Neuronal stem cell (in vitro differentiated cells): Measurements from ENCODE around the gene TPRG1.

ENCODE experiments used
- DNase-seq: peaks from one replicate; pipeline ENCODE4 v3.0.0-alpha.2; 2013; ENCODE audit warnings: low spot score
- H2AFZ ChIP-seq: one replicate; pipeline ENCODE4 v1.6.1; 2013; ENCODE audit warnings: mild to moderate bottlenecking, low read length, inconsistent platforms
- H2AK5ac ChIP-seq: 2 replicates; pipeline ENCODE4 v1.6.1; 2013; ENCODE audit warnings: low read depth, mild to moderate bottlenecking, inconsistent platforms, low read length, moderate library complexity, mixed read lengths
- H2BK120ac ChIP-seq: 2 replicates; pipeline ENCODE4 v1.6.1; 2013; ENCODE audit warnings: low read depth, mild to moderate bottlenecking, inconsistent platforms, low read length, moderate library complexity, mixed read lengths
- H2BK12ac ChIP-seq: one replicate; pipeline ENCODE4 v1.6.1; 2013; ENCODE audit warnings: low read length, inconsistent platforms
- H2BK15ac ChIP-seq: 2 replicates; pipeline ENCODE4 v1.6.1; 2013; ENCODE audit warnings: mild to moderate bottlenecking, low read length, inconsistent platforms, mixed read lengths
- H2BK5ac ChIP-seq: one replicate; pipeline ENCODE4 v1.6.1; 2013; ENCODE audit warnings: inconsistent platforms, mild to moderate bottlenecking, low read length, moderate library complexity
- H3K14ac ChIP-seq: one replicate; pipeline ENCODE4 v1.6.1; 2013; ENCODE audit warnings: low read length, inconsistent platforms
- H3K18ac ChIP-seq: 2 replicates; pipeline ENCODE4 v1.6.1; 2013; ENCODE audit warnings: low read length, inconsistent platforms
- H3K23ac ChIP-seq: 2 replicates; pipeline ENCODE4 v1.6.1; 2013; ENCODE audit warnings: low read depth, mild to moderate bottlenecking, mixed read lengths, low read length, inconsistent platforms; ENCODE audit not compliant: poor library complexity
- H3K27ac ChIP-seq: replicated peaks from 3 replicates; pipeline ENCODE4 v1.5.1; 2013; ENCODE audit warnings: low read length, inconsistent platforms
- H3K27me3 ChIP-seq, 3 experiments: 2 replicates each; pipeline ENCODE4 v1.6.1; 2013; ENCODE audit warnings: low read length in 3 of 3, mild to moderate bottlenecking in 2 of 3, inconsistent platforms in 1 of 3, low read depth in 1 of 3, mixed read lengths in 1 of 3, moderate library complexity in 1 of 3; ENCODE audit not compliant: control insufficient read depth in 3 of 3, insufficient read depth in 3 of 3
- H3K36me3 ChIP-seq, 2 donors: replicated peaks in 1 of 2; 2 replicates each; pipeline ENCODE4 v1.6.1; 2013; ENCODE audit warnings: low read length in 2 of 2; ENCODE audit not compliant: control insufficient read depth in 2 of 2, insufficient read depth in 2 of 2
- H3K4ac ChIP-seq: 2 replicates; pipeline ENCODE4 v1.6.1; 2013; ENCODE audit warnings: inconsistent platforms, mild to moderate bottlenecking, low read length, moderate library complexity
- H3K4me1 ChIP-seq, 2 donors: 1 replicate in 1 of 2; 2 replicates in 1 of 2; pipeline ENCODE4 v1.6.1; 2013; ENCODE audit warnings: low read length in 2 of 2, low read depth in 1 of 2; ENCODE audit not compliant: control insufficient read depth in 2 of 2, insufficient read depth in 1 of 2
- H3K4me2 ChIP-seq: one replicate; pipeline ENCODE4 v1.6.1; 2013; ENCODE audit warnings: mild to moderate bottlenecking, low read length, inconsistent platforms; ENCODE audit not compliant: insufficient read depth, poor library complexity, severe bottlenecking
- H3K4me3 ChIP-seq, 2 donors: 2 replicates each; pipeline ENCODE4 v1.5.1; 2013; ENCODE audit warnings: low read length in 2 of 2, mild to moderate bottlenecking in 2 of 2, inconsistent platforms in 1 of 2, moderate library complexity in 1 of 2
- H3K79me1 ChIP-seq: one replicate; pipeline ENCODE4 v1.6.1; 2013; ENCODE audit warnings: low read depth, mild to moderate bottlenecking, inconsistent platforms, low read length, moderate library complexity
- H3K9ac ChIP-seq: one replicate; pipeline ENCODE4 v1.6.1; 2013; ENCODE audit warnings: mild to moderate bottlenecking, low read depth, low read length, inconsistent platforms; ENCODE audit not compliant: poor library complexity
- H3K9me3 ChIP-seq, 2 donors: replicated peaks in 1 of 2; 2 replicates each; pipeline versions ENCODE3 to v1.6.1; 2013; ENCODE audit warnings: low read length in 2 of 2, mild to moderate bottlenecking in 2 of 2, inconsistent platforms in 1 of 2, low read depth in 1 of 2, mixed read lengths in 1 of 2, moderate library complexity in 1 of 2; ENCODE audit not compliant: control insufficient read depth in 2 of 2, insufficient read depth in 1 of 2
- H4K8ac ChIP-seq: one replicate; pipeline ENCODE4 v1.6.1; 2013; ENCODE audit warnings: low read depth, mild to moderate bottlenecking, inconsistent platforms, low read length, moderate library complexity
- H4K91ac ChIP-seq: one replicate; pipeline ENCODE4 v1.6.1; 2013; ENCODE audit warnings: low read length, low read depth, mild to moderate bottlenecking, inconsistent platforms; ENCODE audit not compliant: poor library complexity
- WGBS, 2 donors: extraction: QIAGEN DNeasy Blood & Tissue Kit; methylation state at CpG; one replicate each; pipeline ENCODE4 v1.1.7; 2013; ENCODE audit warnings: missing lambda C conversion rate in 2 of 2, mixed read lengths in 1 of 2; ENCODE audit not compliant: insufficient read length in 2 of 2, insufficient replicate concordance in 1 of 2; ENCODE audit errors: extremely low coverage in 2 of 2; 5-methylcytosine and 5-hydroxymethylcytosine counted together

TPRG1 gene

DNA sequence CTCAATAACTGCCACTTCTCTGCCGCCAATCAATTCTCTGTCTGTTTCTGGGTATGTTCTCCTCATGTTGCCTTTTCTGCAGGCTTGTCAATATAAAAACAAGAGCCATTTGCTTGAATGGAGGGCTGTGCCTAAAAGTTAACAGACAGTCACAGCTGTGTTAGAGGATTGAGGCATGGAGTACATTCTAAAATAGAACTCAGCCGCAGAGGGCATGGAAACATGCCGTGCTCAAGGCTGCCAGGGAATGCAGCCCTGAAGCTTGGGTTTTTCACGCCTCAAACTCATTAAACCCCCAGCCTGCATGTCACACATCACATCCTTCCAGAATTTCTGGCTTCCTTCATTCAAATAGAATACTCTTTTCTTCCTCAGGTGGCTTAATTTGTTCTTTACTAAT, 166.6 kb downstream of the TPRG1 start:
- no peak overlapping the region for H3K18ac ChIP-seq
- H4K91ac ChIP-seq: no peak overlapping the region
- H3K9me3 ChIP-seq: no peaks in the 10 kb centered on the region
- no peak overlapping the region for H2BK12ac ChIP-seq
- no peak for DNase-seq
- no peak overlapping the region for H3K14ac ChIP-seq
- no peak overlapping the region for H2AFZ ChIP-seq
- H3K4me1 ChIP-seq: peaks cover 0 to 1% of the 10 kb centered on the region in 2 donors
- H2BK5ac ChIP-seq: no peak overlapping the region
- no peak overlapping the region for H3K4ac ChIP-seq
- H3K23ac ChIP-seq: no peak overlapping the region
- no peaks in the 10 kb centered on the region for H3K79me1 ChIP-seq
- no peak overlapping the region for H2AK5ac ChIP-seq
- no peak overlapping the region for H3K4me3 ChIP-seq
- no peak overlapping the region for H3K9ac ChIP-seq
- no peak overlapping the region for H3K27ac ChIP-seq
- H3K27me3 ChIP-seq: no peaks in the 10 kb centered on the region
- H3K4me2 ChIP-seq: no peak overlapping the region
- H2BK15ac ChIP-seq: no peak overlapping the region
- no peak overlapping the region for H2BK120ac ChIP-seq
- no peaks in the 10 kb centered on the region for H3K36me3 ChIP-seq
- no CpG with 5 or more reads among the region's 4 CpGs for WGBS, 2 donors
- H4K8ac ChIP-seq: no peak overlapping the region

DNA sequence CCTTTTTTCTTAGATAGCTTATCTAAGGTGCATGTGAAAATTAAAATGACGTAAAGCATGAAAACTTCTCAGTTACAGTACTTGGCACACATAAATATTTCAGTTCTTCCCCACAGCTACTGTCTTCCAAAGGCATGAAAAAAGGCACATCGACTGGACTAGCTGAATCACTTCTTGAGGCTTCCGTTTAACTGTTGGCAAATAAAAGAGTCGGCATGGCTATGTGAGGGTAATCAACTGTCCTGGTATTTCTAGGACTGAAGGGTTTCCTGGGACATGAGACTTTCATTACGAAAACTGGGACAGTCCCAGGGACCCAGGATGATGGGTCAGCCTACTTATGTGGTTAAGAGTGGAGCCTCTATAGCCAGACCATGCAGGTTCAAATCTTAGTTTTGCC, 168.2 kb downstream of the TPRG1 start:
- H3K79me1 ChIP-seq: no peaks in the 10 kb centered on the region

DNA sequence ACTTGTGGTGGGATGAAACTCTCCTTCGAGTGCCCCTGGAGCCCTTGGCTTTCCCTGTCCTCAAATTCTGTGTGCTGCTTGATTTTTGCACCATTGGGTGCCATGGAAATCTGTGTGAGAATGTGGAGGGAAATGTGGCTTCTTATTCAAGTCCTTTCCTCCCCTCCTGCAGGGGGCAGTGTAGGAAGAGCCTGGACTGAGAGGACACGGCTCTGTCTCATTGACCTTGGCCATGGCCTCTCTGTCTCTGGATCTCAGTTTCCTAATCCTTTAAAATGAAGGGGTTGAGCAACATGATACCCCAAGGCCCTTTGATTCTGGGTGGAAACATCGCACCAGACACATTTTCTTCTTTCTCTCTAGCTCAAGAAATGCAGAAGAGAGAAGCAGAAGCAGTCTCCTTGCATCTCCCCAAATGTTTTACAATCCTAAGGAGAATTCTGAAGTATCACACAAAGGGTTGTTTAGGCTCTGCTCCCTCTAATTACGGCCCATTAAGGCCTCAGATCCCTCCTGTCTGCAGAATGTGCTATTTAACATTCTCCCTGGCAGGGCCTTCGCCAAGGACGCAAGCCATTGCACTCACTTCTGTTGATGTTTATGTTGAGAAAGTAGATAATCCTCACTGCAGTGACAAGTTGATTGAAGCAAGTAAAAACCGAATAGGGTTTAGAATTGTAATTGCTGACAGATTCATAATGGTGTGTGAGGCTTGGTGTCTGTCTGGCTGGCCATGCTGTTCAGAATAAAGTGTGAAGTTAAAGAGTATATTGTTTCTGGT, 169.1 kb downstream of the TPRG1 start:
- no CpG with 5 or more reads among the region's 7 CpGs for WGBS, 2 donors

More for the DNA sequence above, 168.2 kb downstream of the TPRG1 start:
- DNase-seq: no peak
- H3K27ac ChIP-seq: no peak overlapping the region
- no peak overlapping the region for H2AFZ ChIP-seq
- no peaks in the 10 kb centered on the region for H3K9me3 ChIP-seq
- no peak overlapping the region for H2BK5ac ChIP-seq
- H3K23ac ChIP-seq: no peak overlapping the region
- WGBS, 2 donors: no CpG with 5 or more reads among the region's 5 CpGs
- no peak overlapping the region for H3K4me3 ChIP-seq
- H3K27me3 ChIP-seq: no peaks in the 10 kb centered on the region
- no peak overlapping the region for H2BK15ac ChIP-seq
- H3K18ac ChIP-seq: no peak overlapping the region
- no peak overlapping the region for H3K14ac ChIP-seq
- peaks cover 0 to 4% of the 10 kb centered on the region in 2 donors for H3K4me1 ChIP-seq
- no peak overlapping the region for H2BK120ac ChIP-seq
- H3K4me2 ChIP-seq: no peak overlapping the region
- H3K4ac ChIP-seq: no peak overlapping the region
- H4K91ac ChIP-seq: no peak overlapping the region
- H2AK5ac ChIP-seq: no peak overlapping the region
- H3K9ac ChIP-seq: no peak overlapping the region
- no peak overlapping the region for H2BK12ac ChIP-seq
- H3K36me3 ChIP-seq: no peaks in the 10 kb centered on the region
- no peak overlapping the region for H4K8ac ChIP-seq

DNA sequence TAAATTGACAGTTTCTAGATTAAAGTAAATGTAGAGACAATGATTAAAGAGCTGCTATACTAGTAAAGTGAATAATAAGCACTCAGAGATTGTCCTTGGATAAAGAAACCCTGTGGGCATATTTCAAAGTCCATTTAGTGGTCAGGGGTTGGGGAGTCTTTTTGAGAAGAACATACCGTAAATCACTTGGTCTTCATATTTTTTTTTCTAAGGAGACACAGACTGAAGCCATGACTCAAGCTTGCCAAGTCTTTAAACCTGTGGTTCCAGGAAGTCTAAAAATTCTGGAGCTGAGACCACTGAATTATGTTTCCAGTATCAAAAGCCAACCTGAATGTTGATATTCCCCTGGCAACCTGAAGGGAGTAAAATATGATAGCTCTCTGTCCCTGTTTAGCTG, 171.0 kb downstream of the TPRG1 start:
- Histone ChIP-seq H3K14ac (no peak overlapping the region), H3K27me3 (no peaks in the 10 kb centered on the region), H3K18ac (no peak overlapping the region), H3K4me2 (no peak overlapping the region), H3K23ac (no peak overlapping the region), H4K91ac (no peak overlapping the region), H3K4me1 (peaks cover 0 to 3% of the 10 kb centered on the region in 2 donors), H3K36me3 (no peaks in the 10 kb centered on the region), H3K27ac (no peak overlapping the region), H3K4me3 (no peak overlapping the region), H4K8ac (no peak overlapping the region), H2AK5ac (no peak overlapping the region), H2BK15ac (no peak overlapping the region), H2BK12ac (no peak overlapping the region), H3K4ac (no peak overlapping the region), H2AFZ (no peak overlapping the region), H2BK5ac (no peak overlapping the region), H2BK120ac (no peak overlapping the region), H3K79me1 (no peaks in the 10 kb centered on the region), H3K9ac (no peak overlapping the region), H3K9me3 (no peaks in the 10 kb centered on the region)
- no CpG with 5 or more reads among the region's 1 CpG for WGBS, 2 donors
- no peak for DNase-seq

More for the DNA sequence above, 169.1 kb downstream of the TPRG1 start:
- Histone ChIP-seq H3K18ac (no peak overlapping the region), H3K4me1 (peaks cover 0 to 4% of the 10 kb centered on the region in 2 donors), H3K9ac (no peak overlapping the region), H4K91ac (no peak overlapping the region), H3K4me2 (no peak overlapping the region), H3K4ac (no peak overlapping the region), H2BK12ac (no peak overlapping the region), H3K79me1 (no peaks in the 10 kb centered on the region), H4K8ac (no peak overlapping the region), H3K27me3 (no peaks in the 10 kb centered on the region), H3K36me3 (no peaks in the 10 kb centered on the region), H2AK5ac (no peak overlapping the region), H3K23ac (no peak overlapping the region), H3K4me3 (no peak overlapping the region), H3K9me3 (no peaks in the 10 kb centered on the region), H2BK120ac (no peak overlapping the region), H3K14ac (no peak overlapping the region), H3K27ac (no peak overlapping the region), H2BK15ac (no peak overlapping the region), H2BK5ac (no peak overlapping the region), H2AFZ (no peak overlapping the region)
- DNase-seq: no peak
